Measurements from ENCODE around the gene SDK1. TPM values are rescaled to one million over a fixed set of nuclear protein-coding genes. Genes with fewer than 3 reads are reported as not detected.
A peak's percentile ranks its signal among the peaks of the same experiment; 100 is the strongest.

Gene SDK1
- total RNA-seq, 1 donor from 2014 or later = 10.9 TPM

DNA sequence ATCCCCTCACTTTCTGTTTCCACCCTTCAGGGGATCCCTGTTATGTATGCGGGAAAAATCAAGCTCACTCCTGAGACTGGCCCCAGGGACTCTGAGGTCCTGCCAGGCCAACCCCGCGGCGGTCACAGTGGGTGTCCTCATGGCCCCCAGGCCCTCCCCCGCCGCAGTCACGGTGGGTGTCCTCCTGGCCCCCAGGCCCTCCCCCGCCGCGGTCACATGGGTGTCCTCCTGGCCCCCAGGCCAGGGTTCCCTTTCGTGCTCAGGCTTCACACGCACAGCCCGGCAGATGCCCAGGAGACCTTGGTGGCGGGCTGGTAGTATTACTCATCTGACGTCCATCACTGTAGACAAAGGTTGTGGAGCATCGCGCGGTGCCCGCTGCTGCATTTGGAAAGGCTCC, 890.0 kb downstream of the SDK1 start:
- Mint-ChIP-seq H3K9me3 (ENCODE audit: low read depth) (peaks cover 4% of the 10 kb centered on the region), H3K4me3 (ENCODE audit: unreplicated experiment) (no peak overlapping the region), H3K27ac (ENCODE audit: unreplicated experiment) (no peak overlapping the region), H3K27me3 (ENCODE audit: low read depth) (no peaks in the 10 kb centered on the region), H3K4me1 (ENCODE audit: low read depth) (no peaks in the 10 kb centered on the region), H3K36me3 (ENCODE audit: low read depth) (peaks cover 3% of the 10 kb centered on the region)
- no peak for DNase-seq (ENCODE audit: low spot score)
- TF ChIP-seq, protein P1, sequence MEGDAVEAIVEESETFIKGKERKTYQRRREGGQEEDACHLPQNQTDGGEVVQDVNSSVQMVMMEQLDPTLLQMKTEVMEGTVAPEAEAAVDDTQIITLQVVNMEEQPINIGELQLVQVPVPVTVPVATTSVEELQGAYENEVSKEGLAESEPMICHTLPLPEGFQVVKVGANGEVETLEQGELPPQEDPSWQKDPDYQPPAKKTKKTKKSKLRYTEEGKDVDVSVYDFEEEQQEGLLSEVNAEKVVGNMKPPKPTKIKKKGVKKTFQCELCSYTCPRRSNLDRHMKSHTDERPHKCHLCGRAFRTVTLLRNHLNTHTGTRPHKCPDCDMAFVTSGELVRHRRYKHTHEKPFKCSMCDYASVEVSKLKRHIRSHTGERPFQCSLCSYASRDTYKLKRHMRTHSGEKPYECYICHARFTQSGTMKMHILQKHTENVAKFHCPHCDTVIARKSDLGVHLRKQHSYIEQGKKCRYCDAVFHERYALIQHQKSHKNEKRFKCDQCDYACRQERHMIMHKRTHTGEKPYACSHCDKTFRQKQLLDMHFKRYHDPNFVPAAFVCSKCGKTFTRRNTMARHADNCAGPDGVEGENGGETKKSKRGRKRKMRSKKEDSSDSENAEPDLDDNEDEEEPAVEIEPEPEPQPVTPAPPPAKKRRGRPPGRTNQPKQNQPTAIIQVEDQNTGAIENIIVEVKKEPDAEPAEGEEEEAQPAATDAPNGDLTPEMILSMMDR (IDR thresholded peaks at IDR 0.05) = no peak

DNA sequence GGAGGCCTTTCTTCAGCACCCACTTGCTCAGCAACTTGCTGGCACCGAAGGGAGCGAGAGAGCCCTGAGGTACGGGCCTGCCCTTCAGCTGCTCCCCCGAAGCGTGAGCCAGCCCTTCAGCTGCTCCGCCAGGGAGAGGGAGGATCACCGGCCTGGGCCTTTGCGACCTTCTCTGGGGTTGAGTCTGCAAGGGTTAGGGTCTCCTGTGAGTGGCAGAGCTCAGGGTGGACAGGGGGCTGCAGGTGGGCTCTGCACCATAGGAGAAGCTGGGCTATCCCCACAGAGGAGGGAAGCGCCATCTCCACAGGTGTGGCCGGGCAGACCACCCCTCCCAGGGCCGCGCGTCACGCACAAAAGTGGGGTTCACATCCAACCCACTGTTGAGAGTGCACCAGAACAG, 890.5 kb downstream of the SDK1 start:
- TF ChIP-seq, protein P1 (IDR thresholded peaks at IDR 0.05) = no peak
- Mint-ChIP-seq H3K27ac (ENCODE audit: unreplicated experiment) (no peak overlapping the region), H3K9me3 (ENCODE audit: low read depth) (peaks cover 4% of the 10 kb centered on the region), H3K36me3 (ENCODE audit: low read depth) (peaks cover 3% of the 10 kb centered on the region), H3K4me3 (ENCODE audit: unreplicated experiment) (no peak overlapping the region), H3K27me3 (ENCODE audit: low read depth) (no peaks in the 10 kb centered on the region), H3K4me1 (ENCODE audit: low read depth) (no peaks in the 10 kb centered on the region)
- peak; percentile 72 for DNase-seq (ENCODE audit: low spot score)

DNA sequence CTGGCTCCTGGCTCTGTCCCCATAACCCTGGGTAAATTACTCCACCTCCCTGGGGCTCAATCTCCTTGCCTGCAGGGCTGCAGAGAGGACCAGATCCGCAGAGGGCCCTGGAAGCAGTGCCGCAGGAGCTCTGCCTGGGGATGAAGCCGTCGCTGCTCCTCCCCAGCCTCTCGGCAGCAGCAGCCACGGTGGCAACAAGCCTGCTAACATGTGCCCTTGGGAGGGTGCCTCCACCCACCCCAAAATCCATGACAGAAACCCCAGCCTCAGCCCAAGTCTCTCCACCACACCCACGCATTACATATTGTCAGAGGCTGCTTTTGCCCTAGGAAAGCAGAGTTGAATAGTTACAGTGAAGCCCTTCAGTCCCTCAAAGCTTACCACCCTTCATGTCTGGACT, 894.6 kb downstream of the SDK1 start:
- no peak for DNase-seq (ENCODE audit: low spot score)
- no peaks in the 10 kb centered on the region for H3K27me3 Mint-ChIP-seq (ENCODE audit: low read depth)
- H3K4me1 Mint-ChIP-seq (ENCODE audit: low read depth) = no peaks in the 10 kb centered on the region
- H3K36me3 Mint-ChIP-seq (ENCODE audit: low read depth) = no peaks in the 10 kb centered on the region
- no peak overlapping the region for H3K27ac Mint-ChIP-seq (ENCODE audit: unreplicated experiment)
- peaks cover 5% of the 10 kb centered on the region for H3K9me3 Mint-ChIP-seq (ENCODE audit: low read depth)
- no peak overlapping the region for H3K4me3 Mint-ChIP-seq (ENCODE audit: unreplicated experiment)
- TF ChIP-seq, protein P1 (IDR thresholded peaks at IDR 0.05) = no peak

DNA sequence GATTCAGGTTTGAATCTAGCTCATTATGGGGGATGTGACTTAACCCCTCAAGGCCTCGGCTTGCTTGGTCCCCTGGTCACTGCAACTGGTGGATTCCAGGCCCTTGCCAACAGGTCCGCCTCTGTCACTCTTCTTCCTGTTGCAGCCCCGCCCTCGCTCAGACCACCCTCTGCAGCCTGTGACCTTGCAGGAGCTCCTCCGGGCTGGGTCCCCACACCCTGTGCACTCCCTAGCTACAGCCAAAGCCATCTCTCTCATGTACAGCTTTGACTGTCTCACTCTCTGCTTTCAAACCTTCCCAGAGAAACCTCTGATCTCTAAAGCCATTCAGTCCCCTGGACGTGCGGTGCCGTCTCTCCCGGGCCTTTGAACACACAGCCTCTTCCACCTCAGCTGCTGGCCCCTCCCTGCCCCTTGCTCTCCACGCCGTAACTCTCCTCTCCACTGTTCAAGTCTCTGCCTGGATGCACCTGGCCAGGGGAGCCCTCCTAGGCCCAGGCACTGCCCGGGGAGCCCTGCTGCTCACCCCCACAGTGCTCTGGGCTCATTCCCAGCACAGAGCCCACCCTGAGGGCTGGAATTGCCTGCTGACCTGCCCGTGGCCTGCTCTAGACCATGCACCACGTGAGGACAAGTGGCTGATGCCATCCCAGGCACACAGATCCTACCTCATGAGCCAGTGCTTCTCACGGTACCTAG, 895.2 kb downstream of the SDK1 start:
- DNase-seq (ENCODE audit: low spot score) = peak; percentile 44
- Mint-ChIP-seq H3K9me3 (ENCODE audit: low read depth) (peaks cover 5% of the 10 kb centered on the region), H3K4me1 (ENCODE audit: low read depth) (no peaks in the 10 kb centered on the region), H3K36me3 (ENCODE audit: low read depth) (no peaks in the 10 kb centered on the region), H3K27me3 (ENCODE audit: low read depth) (no peaks in the 10 kb centered on the region), H3K4me3 (ENCODE audit: unreplicated experiment) (no peak overlapping the region), H3K27ac (ENCODE audit: unreplicated experiment) (no peak overlapping the region)
- TF ChIP-seq, protein P1 (IDR thresholded peaks at IDR 0.05) = no peak

DNA sequence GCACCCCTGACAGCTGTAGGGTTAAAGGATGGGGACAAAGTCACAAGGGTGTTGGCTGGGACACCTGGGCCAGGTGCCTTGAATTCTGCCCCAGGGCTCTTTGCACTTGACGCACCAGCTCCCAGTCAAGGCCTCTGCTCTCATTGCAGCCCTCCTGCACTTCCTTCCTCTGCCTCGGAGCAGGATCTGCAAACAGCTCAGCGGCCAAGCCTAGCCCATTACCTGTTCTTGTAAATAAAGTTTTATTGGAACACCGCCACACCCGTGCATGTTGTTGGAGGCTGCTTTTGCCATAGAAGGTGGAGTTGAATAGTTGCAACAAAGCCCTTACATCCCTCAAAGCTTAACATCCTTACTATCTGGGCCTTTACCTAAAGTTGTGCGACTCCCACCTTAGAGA, 897.2 kb downstream of the SDK1 start:
- no peaks in the 10 kb centered on the region for H3K4me1 Mint-ChIP-seq (ENCODE audit: low read depth)
- no peak overlapping the region for H3K27ac Mint-ChIP-seq (ENCODE audit: unreplicated experiment)
- TF ChIP-seq, protein P1 (IDR thresholded peaks at IDR 0.05) = no peak

More for the DNA sequence above, 897.2 kb downstream of the SDK1 start:
- Mint-ChIP-seq H3K4me3 (ENCODE audit: unreplicated experiment) (no peak overlapping the region), H3K36me3 (ENCODE audit: low read depth) (no peaks in the 10 kb centered on the region), H3K9me3 (ENCODE audit: low read depth) (peaks cover 5% of the 10 kb centered on the region), H3K27me3 (ENCODE audit: low read depth) (no peaks in the 10 kb centered on the region)
- DNase-seq (ENCODE audit: low spot score) = no peak

All from chondrocyte (in vitro differentiated cells).